GM21619 (cell line): ENCODE measurements around the gene TEKT3.

Source experiments
- ATAC-seq: cut with Tn5 transposase; IDR thresholded peaks from one replicate; pipeline ENCODE4 v1.9.1; 2021; ENCODE audit not compliant: unreplicated experiment

The TEKT3 gene

DNA sequence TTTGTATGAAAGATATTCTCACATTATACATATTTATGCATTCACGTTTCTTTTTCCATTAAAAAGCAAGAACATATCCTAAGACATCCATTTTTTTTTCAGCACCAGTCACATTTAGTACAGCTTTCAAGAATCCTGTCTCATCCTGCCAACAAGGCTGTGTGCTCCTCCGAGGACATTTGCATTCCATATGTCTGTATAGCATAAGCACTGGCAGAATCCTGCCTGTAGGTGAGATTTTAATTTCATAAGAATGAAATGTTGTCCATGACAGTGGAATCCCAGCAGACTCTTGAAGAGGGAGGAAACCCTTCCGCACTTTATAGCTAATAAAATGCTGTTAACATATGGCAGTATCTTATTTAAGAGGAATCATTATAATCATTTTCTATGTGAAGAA is 73.4 kb downstream of the TEKT3 start:
- ATAC-seq = no peak

DNA sequence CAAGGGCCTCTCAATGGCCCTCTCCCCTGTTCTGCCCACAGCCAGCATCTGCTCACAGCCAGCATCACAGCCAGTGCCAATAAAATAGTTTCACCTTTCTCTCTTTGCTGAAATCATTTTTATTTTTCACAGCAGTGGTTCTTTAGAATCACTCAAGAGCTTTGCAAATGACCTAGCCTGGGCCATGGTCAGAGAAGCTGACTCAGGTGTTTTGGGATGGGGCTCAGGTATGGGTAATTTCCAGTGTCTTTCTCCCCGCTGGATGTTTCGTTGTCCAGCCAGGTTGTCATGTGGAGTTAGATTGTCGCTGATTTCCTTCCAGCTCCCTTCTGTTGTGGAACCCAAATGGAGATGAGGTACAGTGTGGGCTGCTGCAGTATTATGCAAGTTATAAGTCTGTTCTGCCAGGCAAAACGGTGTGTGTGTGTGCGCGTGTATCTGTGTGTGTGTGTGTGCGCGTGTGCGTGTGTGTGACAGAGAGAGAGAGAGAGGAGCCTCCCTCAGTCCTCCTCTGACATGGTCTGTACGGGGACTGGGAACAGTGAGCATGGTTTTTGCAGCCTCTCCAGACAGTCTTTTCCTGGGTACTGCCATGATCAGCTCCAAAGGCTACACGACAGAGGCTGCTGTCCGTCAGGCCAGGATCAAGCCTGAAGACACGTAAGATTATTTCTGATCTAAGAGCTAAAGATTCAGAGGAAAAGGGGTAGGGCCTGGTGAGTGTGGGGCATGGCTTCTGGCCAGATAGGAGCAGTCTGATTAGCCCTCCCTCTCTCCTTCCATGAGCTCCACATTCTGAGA is 74.9 kb downstream of the TEKT3 start:
- no peak for ATAC-seq

- ATAC-seq = no peak
Observed at GRCh38 chr17:15265131-15265530, 76.3 kb downstream of the TEKT3 start, which contains the start of gene PMP22. TSS of gene PMP22 (minus strand) at chr17:15265326. CDS start at chr17:15260727, 4,599 bp downstream.

DNA sequence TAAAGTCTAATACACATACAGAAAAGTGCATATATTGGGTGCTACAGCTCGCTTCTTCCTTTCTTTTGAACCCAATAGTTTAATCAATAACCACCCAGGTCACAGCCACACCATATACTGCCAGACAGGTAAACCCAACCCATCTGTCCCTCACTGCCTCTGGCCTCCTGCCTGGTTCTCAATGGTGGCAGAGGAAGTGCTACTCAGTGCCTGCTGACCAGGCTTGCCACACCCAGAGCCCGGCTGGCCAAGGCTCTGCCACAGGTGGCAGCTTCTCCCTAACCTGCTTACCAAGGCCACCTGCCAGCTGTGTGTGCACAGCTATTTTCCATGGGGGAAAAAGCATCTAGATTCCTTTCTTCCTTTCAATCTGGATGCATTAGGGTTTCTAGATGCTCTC is 76.9 kb downstream of the TEKT3 start:
- no peak for ATAC-seq

DNA sequence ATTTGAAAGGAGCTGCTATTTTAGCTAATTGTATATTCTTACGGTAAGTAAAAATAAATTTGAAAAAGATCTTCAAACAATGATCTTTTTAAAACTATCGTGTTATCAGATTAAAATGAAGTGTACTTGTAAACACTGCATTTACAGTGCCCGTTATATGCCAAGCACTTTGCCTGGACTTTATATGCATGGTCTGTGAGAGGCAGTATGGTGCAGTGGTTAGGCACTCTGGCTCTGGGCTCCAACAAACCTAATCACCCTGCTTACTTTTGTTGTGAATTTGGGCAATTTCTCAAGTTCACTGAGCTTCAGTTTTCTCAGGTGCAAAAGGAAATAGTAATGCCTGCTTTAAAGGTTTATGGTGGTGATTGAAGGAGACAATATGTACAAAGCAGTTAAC is 77.7 kb downstream of the TEKT3 start:
- no peak for ATAC-seq

GRCh38 chr17:15263206-15263579 is 78.2 kb downstream of the TEKT3 start:
- no peak for ATAC-seq

DNA sequence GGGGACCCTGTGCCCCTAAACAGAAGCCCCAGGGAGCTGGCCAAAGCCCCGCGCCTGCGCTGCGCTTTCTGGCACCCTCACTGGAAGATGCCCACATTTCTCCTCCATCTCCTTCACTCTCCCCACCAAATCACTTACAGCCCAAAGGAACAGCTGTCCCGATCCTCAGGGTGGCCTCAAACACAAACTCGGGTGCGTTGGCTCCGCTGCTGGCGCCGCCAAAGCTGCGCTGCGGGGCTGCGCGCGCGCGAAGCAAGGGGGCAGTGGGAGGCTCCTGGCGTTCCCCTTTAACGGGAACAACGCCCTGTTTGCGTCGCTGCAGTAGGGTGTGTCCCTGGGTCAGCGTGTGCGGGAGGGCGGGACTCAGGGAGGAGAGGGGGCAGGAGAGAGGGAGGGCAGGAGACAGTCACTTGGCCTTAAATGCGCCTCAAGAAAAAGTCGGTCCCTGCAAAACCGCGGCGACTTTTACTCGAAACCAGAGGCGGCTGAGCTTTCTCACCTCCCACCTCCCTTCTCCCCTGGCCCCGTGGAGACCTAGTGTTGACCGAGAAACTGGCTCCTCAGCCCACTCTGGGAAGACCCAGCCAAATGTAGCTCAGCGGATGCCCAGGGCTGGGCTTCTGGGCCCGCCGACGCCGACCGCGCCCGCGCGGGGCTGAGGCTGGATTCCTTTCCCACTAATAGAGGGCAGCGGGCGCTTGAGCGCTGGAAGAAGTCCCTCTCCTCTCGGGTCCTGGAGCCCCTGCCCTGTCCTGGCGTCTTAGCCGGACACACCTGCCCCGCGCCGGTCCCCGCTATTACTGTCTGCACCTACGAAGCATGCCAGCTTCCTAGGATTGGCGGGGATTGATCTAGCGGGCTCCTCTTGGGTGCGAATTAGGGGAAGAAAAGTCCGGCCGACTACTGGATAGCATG is 78.8 kb downstream of the TEKT3 start:
- ATAC-seq = no peak

GRCh38 chr17:15261802-15262290 is 79.6 kb downstream of the TEKT3 start:
- no peak for ATAC-seq

- no peak for ATAC-seq
Observed at GRCh38 chr17:15261258-15261801, 80.1 kb downstream of the TEKT3 start.

DNA sequence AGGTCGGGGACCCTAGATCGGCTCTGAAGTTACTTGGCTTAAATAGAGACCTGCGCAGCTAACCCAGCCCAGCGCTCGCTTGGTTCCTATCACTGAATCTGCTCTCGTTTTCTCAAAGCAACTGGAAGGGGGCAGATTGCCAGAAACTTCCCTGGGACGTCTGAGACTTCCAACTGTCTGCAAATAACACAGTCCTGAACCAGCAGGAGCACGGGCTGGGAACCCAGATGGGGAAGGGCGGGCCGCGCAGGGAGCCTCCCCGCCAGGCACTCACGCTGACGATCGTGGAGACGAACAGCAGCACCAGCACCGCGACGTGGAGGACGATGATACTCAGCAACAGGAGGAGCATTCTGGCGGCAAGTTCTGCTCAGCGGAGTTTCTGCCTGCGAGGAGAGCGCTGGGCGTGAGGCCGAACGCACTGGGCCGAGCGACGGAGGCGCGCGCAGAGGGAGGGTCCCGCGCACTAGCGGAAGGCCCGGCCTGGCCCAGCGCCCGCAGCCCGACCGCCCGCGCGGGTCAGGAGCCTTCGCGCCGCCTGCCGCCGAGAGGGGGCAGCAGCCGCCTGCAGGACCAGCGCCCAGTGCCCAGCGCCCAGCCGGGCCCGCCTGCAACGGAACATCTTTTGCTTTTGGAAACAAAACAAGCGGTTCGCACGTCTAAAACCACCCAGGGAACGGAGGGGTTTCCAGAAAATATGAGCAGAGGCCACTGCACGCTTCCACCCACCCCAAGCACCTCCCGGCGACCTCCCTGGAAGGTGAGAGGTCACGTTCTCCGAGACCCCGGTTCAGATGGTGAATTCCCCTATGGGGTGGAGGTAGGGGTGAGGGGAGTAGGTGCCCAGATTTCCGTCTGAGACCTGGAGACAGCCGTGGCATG is 80.8 kb downstream of the TEKT3 start:
- ATAC-seq = no peak

DNA sequence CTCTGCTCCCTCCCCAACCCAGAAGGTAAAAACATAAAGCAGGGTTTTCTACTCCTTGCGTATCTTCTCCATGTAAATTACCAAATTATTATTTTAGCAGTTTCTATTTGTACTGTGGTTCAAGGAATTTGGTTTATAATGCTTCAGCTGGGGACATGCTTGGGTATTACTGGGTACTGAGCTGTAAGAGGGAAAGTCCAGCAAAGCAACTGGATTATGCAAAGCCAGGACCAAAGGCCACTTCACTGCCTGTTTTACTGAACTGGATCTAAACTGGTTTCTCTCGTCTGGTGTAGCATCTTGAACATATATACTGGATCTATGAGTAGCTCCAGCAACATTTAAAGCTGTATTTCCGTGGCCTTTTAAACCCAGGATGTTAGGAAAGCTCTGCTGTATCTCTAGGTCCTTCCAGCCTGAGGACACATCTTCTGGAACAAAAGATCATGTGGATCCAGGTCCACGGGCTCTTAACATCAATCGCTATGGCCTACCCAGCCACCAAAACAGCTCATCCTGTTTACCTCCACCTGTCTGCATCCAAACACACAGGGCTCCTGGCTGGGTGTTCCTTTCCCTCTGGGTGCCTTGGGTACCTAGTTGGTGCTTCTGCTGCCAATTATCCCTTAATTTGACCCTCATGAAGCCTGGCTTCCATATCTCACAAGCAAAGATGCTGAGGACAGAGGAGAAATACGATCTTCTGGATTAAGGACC is 83.4 kb downstream of the TEKT3 start:
- ATAC-seq = no peak

GRCh38 chr17:15257258-15257788 is 84.1 kb downstream of the TEKT3 start:
- peak; percentile 91 for ATAC-seq

- no peak for ATAC-seq
Observed at GRCh38 chr17:15256689-15257088, 84.7 kb downstream of the TEKT3 start.

DNA sequence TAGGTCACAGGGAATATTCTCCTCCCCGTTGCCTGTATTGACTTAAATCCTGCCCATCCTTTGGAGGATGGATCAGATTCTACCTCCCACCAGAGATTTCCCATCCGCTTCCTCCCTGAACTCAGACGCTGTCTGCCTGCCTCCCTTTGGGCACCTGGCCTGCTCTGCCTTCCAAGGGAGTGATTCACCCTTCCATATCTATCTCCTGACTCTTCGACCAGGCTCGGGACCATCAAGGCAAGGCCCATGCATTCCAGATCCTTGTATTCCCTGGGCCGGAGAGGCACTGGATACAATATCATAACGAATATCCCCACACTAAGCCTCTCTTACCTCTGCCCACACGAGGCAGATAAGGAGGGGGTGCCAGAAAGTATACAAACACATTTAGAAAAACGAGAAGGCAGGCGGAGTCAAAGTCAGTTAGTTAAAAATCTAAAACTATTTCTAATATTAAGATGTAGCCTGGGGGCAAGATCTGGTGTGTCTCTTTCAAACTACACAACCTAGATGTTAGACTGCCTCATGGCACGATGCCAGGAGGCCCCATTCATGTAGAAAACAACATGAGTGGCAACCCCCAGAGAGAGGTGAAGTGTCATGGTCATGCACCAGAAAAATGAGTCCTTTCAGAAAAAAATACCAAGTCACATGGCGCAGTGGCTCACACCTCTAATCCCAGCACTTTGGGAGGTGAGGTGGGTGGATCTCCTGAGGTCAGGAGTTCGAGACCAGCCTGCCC is 85.5 kb downstream of the TEKT3 start:
- no peak for ATAC-seq
